AG20443 (cell line): Measurements from ENCODE around the gene FAM47A.

ENCODE experiments used
- DNase-seq: peaks from one replicate; pipeline ENCODE4 v3.0.0; 2012; ENCODE audit warnings: low spot score, mixed read lengths

FAM47A gene

DNA sequence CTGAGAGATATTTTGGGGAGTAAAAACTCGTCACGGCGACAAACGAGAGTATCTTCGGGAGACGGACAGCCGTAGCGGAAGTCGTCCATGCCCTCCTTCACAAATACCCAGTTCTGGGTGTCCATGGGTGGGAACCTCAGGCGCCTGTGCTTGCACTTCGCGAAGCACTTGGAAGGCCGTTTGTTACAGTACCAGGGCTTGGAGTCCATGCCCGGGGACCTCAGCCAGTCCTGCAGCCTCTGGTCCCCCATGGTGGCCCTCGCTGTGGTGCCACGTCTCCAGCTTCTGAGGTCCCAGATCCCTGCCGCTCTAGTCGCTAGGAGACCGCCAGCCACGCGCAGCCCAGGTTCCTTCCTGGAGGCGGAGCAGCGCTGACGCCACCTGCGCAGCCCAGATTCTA, at the start of gene FAM47A:
Gene FAM47A, minus strand, starts transcription at position 287 of the 400 bp plus-strand sequence. Its CDS starts 36 bp downstream, at position 251.
- DNase-seq = no peak

DNA sequence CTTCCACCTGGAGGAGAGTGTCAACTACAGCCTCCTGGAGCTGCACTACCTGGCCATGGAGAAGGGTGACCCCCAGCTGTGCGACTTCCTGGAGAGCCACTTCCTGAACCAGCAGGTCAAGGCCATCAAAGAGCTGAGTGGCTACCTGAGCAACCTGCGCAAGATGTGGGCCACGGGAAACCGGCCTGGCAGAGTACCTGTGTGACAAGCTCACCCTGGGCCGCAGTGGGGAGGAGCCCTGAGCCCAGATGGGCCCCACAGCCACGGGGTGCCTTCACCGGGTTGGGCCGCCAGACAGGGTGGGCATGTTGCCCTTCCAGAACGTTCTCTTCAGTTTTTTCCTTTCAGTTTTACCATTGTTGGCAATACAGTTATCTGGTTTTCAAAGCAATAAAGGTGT, 15.2 kb upstream of the FAM47A start:
- no peak for DNase-seq

DNA sequence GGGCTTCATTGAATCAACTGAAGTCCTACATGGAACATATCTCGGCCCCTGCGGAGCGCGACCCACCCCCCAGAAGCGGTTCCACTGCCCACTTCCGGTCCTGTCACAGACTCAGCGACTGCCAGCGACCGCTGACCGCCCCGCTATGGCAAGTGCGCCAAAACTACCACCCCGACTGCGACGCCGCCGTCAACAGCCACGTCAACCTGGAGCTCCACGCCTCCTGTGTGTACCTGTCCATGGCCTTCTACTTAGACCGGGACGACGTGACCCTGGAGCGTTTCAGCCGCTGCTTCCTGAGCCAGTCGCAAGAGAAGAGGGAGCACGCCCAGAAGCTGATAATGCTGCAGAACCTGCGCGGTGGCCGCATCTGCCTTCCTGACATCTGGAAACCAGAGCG, 14.8 kb upstream of the FAM47A start:
- DNase-seq = no peak

DNA sequence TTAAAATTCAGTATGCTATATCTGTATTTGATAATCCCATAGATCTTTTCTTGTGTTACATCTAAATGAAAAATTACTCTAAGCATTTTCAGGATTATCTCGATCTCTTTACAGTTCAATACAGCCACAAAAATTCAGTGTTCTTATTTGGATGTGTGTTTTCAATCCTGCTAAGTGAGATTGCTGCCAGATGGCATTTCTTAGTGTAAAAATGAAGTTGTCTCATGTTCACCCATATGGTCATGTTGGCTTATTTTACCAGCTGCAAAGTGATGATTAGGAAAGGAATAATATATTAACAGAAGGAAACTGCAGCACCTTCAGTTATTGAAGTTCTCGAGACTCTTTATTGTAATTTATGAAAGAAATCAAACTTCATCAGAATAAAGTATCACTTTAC, 12.1 kb upstream of the FAM47A start:
- DNase-seq = no peak

DNA sequence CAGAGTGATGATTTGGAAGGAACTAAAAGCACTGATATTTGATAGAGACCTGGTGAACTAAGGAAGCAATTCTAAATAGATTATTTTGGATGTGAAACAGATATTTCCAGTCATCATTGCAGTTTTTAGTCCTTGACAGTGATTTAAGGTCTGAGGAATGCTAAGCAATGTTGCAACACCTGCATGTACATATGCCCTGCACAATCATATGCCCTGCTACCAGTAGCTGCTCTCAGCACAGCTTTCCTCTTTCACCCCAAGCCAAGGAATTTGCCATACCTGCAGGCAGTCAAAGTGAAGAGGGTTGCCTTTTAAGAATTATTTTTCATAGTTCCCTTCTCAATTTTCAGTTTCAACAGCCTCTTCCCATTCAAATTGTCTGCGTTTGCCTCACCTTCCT, 8.7 kb upstream of the FAM47A start:
- no peak for DNase-seq

DNA sequence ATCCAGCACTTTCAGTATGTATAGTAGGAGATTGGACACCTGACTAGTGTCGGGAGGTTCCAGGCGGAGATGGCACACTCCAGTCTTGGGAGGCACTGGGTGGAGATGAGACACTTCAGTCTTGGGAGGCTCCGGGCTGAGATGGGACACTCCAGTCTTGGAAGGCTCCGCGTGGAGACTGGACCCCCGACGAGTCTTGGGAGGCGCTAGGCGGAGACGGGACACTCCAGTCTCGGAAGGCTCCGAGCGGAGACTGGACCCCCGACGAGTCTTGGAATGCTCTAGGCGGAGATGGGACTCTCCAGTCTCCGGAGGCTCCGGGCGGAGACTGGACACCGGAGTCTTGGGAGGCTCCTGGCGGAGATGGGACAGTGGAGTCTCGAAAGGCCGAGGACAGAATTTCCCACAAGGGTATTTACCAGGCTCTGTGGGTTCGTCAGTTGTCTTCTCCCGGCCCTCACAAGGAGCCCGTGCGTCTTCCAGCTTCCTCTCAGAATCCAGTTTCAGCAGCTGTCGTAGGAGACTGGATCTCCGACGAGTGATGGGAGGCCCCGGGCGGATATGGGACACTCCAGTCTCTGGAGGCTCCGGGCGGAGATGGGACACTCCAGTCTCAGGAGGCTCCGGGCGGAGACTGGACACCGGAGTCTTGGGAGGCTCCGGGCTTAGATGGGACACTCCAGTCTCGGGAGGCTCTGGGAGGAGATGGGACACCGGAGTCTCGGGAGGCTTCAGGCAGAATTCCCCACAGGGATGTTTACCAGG, 952 bp downstream of the FAM47A start:
- no peak for DNase-seq

DNA sequence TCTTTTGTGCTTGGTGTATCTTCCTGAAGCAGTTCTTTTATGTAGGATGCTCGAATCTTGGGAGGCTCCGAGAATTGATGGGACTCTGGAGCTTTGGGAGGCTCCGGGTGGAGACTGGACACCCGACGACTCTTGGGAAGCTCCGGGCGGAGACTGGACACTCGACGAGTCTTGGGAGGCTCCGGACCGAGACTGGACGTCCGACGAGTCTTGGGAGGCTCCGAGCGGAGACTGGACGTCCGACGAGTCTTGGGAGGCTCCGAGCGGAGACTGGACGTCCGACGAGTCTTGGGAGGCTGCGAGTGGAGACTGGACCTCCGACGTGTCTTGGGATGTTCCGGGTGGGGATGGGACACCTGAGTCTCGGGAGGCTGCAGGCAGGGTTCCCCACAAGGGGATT, 1.6 kb downstream of the FAM47A start:
- DNase-seq = no peak

DNA sequence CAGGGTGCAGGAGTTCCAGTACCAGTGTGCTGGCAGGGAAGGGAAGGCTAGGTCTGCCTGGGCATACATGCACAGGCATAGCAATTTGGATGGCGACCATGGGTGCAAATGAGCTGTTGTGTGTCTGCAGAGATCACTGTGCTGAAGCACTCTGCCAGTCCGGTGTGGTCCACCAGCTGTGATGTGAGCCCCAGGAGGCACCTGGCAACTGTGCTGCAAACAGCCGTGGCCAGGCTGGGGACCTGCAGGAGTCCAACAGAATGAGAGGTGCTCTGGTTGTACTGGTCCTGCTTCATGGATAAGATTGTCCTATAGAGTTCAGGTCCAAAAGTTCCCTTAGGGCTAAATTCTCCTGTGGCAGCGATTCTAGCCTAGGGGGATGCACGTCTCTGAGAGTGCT, 6.1 kb downstream of the FAM47A start:
- DNase-seq = no peak

DNA sequence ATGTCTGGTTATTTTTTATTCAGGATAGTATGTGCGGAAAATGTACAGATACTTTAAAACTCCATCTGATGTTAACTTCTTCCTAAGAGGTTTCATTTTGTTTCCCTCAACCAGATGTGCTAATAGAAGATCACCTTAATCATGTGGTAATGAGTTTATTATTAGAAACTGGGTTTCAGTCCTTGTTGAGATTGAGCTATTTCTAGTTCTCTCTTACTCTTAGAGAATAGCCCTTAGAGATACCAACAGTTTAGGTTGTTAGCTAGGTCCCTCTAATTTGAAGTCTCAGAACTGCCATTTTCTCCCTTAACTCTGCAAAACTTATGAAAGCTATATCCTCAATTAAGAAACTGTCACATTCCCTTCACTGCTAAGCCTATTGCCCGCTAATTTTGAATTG, 13.0 kb downstream of the FAM47A start:
- DNase-seq = no peak

DNA sequence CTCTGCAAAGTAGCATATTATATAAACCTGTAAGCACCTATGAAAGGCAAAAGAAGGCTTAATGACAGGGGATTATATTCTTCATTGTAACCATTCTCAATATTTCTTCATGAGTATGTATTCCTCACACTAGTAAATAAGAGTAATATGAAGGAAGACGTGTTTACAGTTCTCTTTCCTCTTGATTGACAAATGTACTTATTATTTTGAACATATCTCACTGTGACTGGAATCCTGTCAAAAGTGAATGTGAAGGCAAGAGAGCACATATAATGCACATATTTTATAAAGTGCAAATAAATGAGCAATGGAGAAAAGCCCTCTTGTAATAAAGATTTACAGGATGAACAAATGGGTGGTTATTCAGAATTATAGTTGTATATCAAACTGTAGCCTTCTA, 19.7 kb downstream of the FAM47A start:
- no peak for DNase-seq
